ENCODE measurements around the gene PEA15. TPM values are rescaled to one million over a fixed set of nuclear protein-coding genes. Genes with fewer than 3 reads are reported as not detected.

The PEA15 gene
- total RNA-seq, 1 donor from 2014 or later, result 39.1 TPM

DNA sequence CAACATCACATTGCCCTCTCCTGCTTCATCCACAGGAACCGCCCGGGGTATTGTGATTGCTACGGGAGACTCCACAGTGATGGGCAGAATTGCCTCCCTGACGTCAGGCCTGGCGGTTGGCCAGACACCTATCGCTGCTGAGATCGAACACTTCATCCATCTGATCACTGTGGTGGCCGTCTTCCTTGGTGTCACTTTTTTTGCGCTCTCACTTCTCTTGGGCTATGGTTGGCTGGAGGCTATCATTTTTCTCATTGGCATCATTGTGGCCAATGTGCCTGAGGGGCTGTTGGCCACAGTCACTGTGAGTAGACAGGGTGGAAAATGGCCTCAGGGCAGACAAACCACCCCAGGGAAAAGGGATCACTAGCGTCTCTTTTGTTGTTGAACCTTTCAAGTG, 41.1 kb upstream of the PEA15 start:
- no peak overlapping the region for H3K4me3 ChIP-seq
- no peak overlapping the region for H3K9ac ChIP-seq
- H2AFZ ChIP-seq (replicated peaks), result no peak overlapping the region
- H3K4me2 ChIP-seq, result no peak overlapping the region
- Mint-ChIP-seq H3K36me3 (no peaks in the 10 kb centered on the region), H3K27ac (no peak overlapping the region), H3K4me1 (peaks cover 32% of the 10 kb centered on the region), H3K9me3 (peaks cover 3% of the 10 kb centered on the region), H3K27me3 (ENCODE audit: insufficient read depth, low read depth) (peaks cover 13% of the 10 kb centered on the region), H3K4me3 (no peak overlapping the region)
- no peak overlapping the region for H3K27ac ChIP-seq
- H3K9me3 ChIP-seq (ENCODE audit: low read depth), result no peaks in the 10 kb centered on the region
- peaks cover 8% of the 10 kb centered on the region for H3F3A ChIP-seq (ENCODE audit: low read depth)
- peaks cover 9% of the 10 kb centered on the region for H3K4me1 ChIP-seq
- no peaks in the 10 kb centered on the region for H3K79me2 ChIP-seq (ENCODE audit: low read depth)
- DNase-seq (ENCODE audit: low spot score), result no peak
- peaks cover 28% of the 10 kb centered on the region for H3K27me3 ChIP-seq
- peaks cover 2% of the 10 kb centered on the region for H4K20me1 ChIP-seq (ENCODE audit: low read depth)
- TF ChIP-seq EZH2phosphoT487 (IDR thresholded peaks at IDR 0.05) (no peak), EZH2 (IDR thresholded peaks at IDR 0.05) (no peak)
- TF ChIP-seq, protein P1, sequence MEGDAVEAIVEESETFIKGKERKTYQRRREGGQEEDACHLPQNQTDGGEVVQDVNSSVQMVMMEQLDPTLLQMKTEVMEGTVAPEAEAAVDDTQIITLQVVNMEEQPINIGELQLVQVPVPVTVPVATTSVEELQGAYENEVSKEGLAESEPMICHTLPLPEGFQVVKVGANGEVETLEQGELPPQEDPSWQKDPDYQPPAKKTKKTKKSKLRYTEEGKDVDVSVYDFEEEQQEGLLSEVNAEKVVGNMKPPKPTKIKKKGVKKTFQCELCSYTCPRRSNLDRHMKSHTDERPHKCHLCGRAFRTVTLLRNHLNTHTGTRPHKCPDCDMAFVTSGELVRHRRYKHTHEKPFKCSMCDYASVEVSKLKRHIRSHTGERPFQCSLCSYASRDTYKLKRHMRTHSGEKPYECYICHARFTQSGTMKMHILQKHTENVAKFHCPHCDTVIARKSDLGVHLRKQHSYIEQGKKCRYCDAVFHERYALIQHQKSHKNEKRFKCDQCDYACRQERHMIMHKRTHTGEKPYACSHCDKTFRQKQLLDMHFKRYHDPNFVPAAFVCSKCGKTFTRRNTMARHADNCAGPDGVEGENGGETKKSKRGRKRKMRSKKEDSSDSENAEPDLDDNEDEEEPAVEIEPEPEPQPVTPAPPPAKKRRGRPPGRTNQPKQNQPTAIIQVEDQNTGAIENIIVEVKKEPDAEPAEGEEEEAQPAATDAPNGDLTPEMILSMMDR (IDR thresholded peaks at IDR 0.05), result no peak
- no peaks in the 10 kb centered on the region for H3K36me3 ChIP-seq

DNA sequence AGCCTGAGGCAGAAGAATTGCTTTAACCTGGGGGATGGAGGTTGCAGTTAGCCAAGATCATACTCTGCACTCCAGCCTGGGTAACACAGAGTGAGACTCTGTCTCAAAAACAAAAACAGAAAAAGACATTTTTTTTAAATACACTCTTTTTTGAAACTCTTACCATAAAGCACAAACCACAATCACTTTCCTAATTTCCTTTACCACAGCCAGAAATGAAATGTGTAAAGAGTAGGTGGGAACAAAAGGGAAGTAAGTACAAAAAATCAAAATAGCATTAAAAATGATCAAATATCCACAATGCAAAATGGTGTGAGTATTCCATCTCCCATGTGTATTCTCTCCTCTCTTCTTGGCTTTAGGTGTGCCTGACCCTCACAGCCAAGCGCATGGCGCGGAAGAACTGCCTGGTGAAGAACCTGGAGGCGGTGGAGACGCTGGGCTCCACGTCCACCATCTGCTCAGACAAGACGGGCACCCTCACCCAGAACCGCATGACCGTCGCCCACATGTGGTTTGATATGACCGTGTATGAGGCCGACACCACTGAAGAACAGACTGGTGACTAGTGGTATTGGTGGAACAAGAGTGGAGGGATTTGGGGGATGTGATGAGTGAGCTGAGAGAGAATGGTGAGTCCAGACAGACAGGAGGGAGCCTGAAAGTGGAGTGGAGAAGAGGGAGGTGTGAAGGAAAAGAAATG, 38.9 kb upstream of the PEA15 start:
- H3K4me1 ChIP-seq, result peaks cover 27% of the 10 kb centered on the region
- Mint-ChIP-seq H3K4me1 (peaks cover 51% of the 10 kb centered on the region), H3K36me3 (no peaks in the 10 kb centered on the region), H3K27ac (no peak overlapping the region), H3K27me3 (ENCODE audit: insufficient read depth, low read depth) (peaks cover 12% of the 10 kb centered on the region), H3K4me3 (no peak overlapping the region), H3K9me3 (peaks cover 3% of the 10 kb centered on the region)
- H3K27ac ChIP-seq, result no peak overlapping the region
- DNase-seq (ENCODE audit: low spot score), result no peak
- no peak overlapping the region for H3K4me2 ChIP-seq
- H3K79me2 ChIP-seq (ENCODE audit: low read depth), result no peaks in the 10 kb centered on the region
- peaks cover 25% of the 10 kb centered on the region for H3F3A ChIP-seq (ENCODE audit: low read depth)
- H3K9ac ChIP-seq, result no peak overlapping the region
- peaks cover 36% of the 10 kb centered on the region for H3K27me3 ChIP-seq
- TF ChIP-seq EZH2phosphoT487 (IDR thresholded peaks at IDR 0.05) (no peak), EZH2 (IDR thresholded peaks at IDR 0.05) (no peak)
- TF ChIP-seq, protein P1 (IDR thresholded peaks at IDR 0.05), result no peak
- no peaks in the 10 kb centered on the region for H3K36me3 ChIP-seq
- H2AFZ ChIP-seq (replicated peaks), result no peak overlapping the region
- H4K20me1 ChIP-seq (ENCODE audit: low read depth), result peaks cover 4% of the 10 kb centered on the region
- H3K9me3 ChIP-seq (ENCODE audit: low read depth), result no peaks in the 10 kb centered on the region
- no peak overlapping the region for H3K4me3 ChIP-seq

DNA sequence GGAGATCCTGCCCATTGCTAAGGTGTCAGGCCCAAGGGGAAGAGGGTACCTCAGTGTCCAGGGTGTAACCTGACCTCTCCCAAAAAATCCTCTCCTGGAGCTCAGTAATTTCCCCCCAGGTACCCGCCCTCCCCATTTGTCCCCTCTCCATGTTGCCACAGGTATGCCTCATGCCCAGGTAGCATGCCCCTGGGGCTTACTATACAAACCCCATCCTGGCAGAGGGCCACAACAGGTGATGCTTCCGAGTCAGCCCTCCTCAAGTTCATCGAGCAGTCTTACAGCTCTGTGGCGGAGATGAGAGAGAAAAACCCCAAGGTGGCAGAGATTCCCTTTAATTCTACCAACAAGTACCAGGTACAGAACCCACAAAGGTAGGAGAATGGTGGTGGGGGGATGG, 38.1 kb upstream of the PEA15 start:
- peaks cover 15% of the 10 kb centered on the region for H3K27me3 Mint-ChIP-seq (ENCODE audit: insufficient read depth, low read depth)
- Histone ChIP-seq H3K4me3 (no peak overlapping the region), H2AFZ (replicated peaks) (no peak overlapping the region), H3K27me3 (peaks cover 44% of the 10 kb centered on the region), H4K20me1 (ENCODE audit: low read depth) (peaks cover 4% of the 10 kb centered on the region), H3K27ac (no peak overlapping the region), H3K36me3 (no peaks in the 10 kb centered on the region), H3K79me2 (ENCODE audit: low read depth) (no peaks in the 10 kb centered on the region), H3K4me1 (peaks cover 34% of the 10 kb centered on the region), H3K4me2 (no peak overlapping the region), H3K9me3 (ENCODE audit: low read depth) (no peaks in the 10 kb centered on the region), H3K9ac (no peak overlapping the region), H3F3A (ENCODE audit: low read depth) (peaks cover 30% of the 10 kb centered on the region)
- H3K9me3 Mint-ChIP-seq, result peaks cover 3% of the 10 kb centered on the region
- H3K4me3 Mint-ChIP-seq, result no peak overlapping the region
- H3K36me3 Mint-ChIP-seq, result no peaks in the 10 kb centered on the region
- peaks cover 53% of the 10 kb centered on the region for H3K4me1 Mint-ChIP-seq
- TF ChIP-seq EZH2 (IDR thresholded peaks at IDR 0.05) (no peak), EZH2phosphoT487 (IDR thresholded peaks at IDR 0.05) (no peak)
- TF ChIP-seq, protein P1 (IDR thresholded peaks at IDR 0.05), result no peak
- no peak overlapping the region for H3K27ac Mint-ChIP-seq
- DNase-seq (ENCODE audit: low spot score), result no peak
